Colonic mucosa (tissue), 4 donors: ENCODE measurements around the gene RNF115. TPM values are rescaled to one million over a fixed set of nuclear protein-coding genes. Genes with fewer than 3 reads are reported as not detected.

Experiments
- DNase-seq: peaks from one replicate; pipeline ENCODE4 v3.0.0-alpha.2; 2020
- H3K27ac ChIP-seq: fragments of 200-600 bp; one replicate; pipeline ENCODE4 v1.8.0; 2021
- H3K27me3 ChIP-seq: fragments of 200-600 bp; one replicate; pipeline ENCODE4 v1.8.0; 2021
- H3K36me3 ChIP-seq: fragments of 200-600 bp; one replicate; pipeline ENCODE4 v1.8.0; 2021
- H3K4me1 ChIP-seq: fragments of 200-600 bp; one replicate; pipeline ENCODE4 v1.8.0; 2021; ENCODE audit warnings: mild to moderate bottlenecking
- H3K4me3 ChIP-seq: fragments of 200-600 bp; one replicate; pipeline ENCODE4 v1.8.0; 2021
- H3K9ac ChIP-seq, 2 donors: one replicate each; pipeline ENCODE4 v1.7.0; 2013; ENCODE audit warnings: control low read depth in 2 of 2, low read depth in 2 of 2, low read length in 2 of 2
- H3K9me3 ChIP-seq: fragments of 200-600 bp; one replicate; pipeline ENCODE4 v1.8.0; 2021
- CTCF ChIP-seq: fragments of 200-600 bp; IDR thresholded peaks from one replicate; pipeline ENCODE4 v1.8.0; 2022; ENCODE audit warnings: antibody characterized with exemption, mild to moderate bottlenecking
- intact Hi-C: fragments of 100-400 bp; cut with DNase I; formaldehyde crosslinking; loops from one replicate; pipeline ENCODE4 v1.14.1; 2022
- total RNA-seq, 2 donors: library from RNA; stranded (reverse); fragmentation: NEBNext Ultra II Directional in 1 of 2; extraction: Animal tissue kit (Norgen Biotek cat#: 25700) in 1 of 2; gene quantifications; one replicate each; pipeline ENCODE4 v1.2.1, GENCODE V29; 2021
- donor health status: healthy.
- donor health status: DM: no; HTN: no; CAD: no.
- donor health status: DM: no; HTN: no; CAD: no.

Gene RNF115
- total RNA-seq, 2 donors from 2014 or later, result 6.4 to 6.9 TPM

GRCh38 chr1:145757420-145757819 lies 66.5 kb downstream of the RNF115 start:
- no peak for TF ChIP-seq CTCF
- DNase-seq, result no peak
- Histone ChIP-seq H3K36me3 (no peaks in the 10 kb centered on the region), H3K27me3 (no peaks in the 10 kb centered on the region), H3K27ac (no peak overlapping the region), H3K4me3 (no peak overlapping the region), H3K9me3 (no peaks in the 10 kb centered on the region), H3K9ac (no peak overlapping the region), H3K4me1 (no peaks in the 10 kb centered on the region)
- intact Hi-C loops, result no loop called here

GRCh38 chr1:145751491-145752037 lies 72.3 kb downstream of the RNF115 start:
- Histone ChIP-seq H3K9me3 (no peaks in the 10 kb centered on the region), H3K27ac (no peak overlapping the region), H3K36me3 (no peaks in the 10 kb centered on the region), H3K27me3 (no peaks in the 10 kb centered on the region), H3K4me3 (no peak overlapping the region), H3K9ac (no peak overlapping the region), H3K4me1 (no peaks in the 10 kb centered on the region)
- TF ChIP-seq CTCF, result no peak
- no peak for DNase-seq
- intact Hi-C loops, result no loop called here

- Histone ChIP-seq H3K9ac (no peak overlapping the region), H3K36me3 (no peaks in the 10 kb centered on the region), H3K4me1 (no peaks in the 10 kb centered on the region), H3K27ac (no peak overlapping the region), H3K9me3 (no peaks in the 10 kb centered on the region), H3K4me3 (no peak overlapping the region), H3K27me3 (no peaks in the 10 kb centered on the region)
- no peak for DNase-seq
- intact Hi-C loops, result no loop called here
- no peak for TF ChIP-seq CTCF
Measured at GRCh38 chr1:145750426-145750825, 73.5 kb downstream of the RNF115 start.

- TF ChIP-seq CTCF, result no peak
- intact Hi-C loops, result no loop called here
- Histone ChIP-seq H3K27ac (no peak overlapping the region), H3K9me3 (no peaks in the 10 kb centered on the region), H3K36me3 (no peaks in the 10 kb centered on the region), H3K9ac (no peak overlapping the region), H3K4me1 (no peaks in the 10 kb centered on the region), H3K4me3 (no peak overlapping the region), H3K27me3 (no peaks in the 10 kb centered on the region)
- DNase-seq, result no peak
Measured at GRCh38 chr1:145747398-145748247, 76.3 kb downstream of the RNF115 start.

- H3K9me3 ChIP-seq, result no peaks in the 10 kb centered on the region
- H3K4me3 ChIP-seq, result no peak overlapping the region
- H3K27ac ChIP-seq, result no peak overlapping the region
- intact Hi-C loops, result no loop called here
- no peaks in the 10 kb centered on the region for H3K4me1 ChIP-seq
- no peaks in the 10 kb centered on the region for H3K27me3 ChIP-seq
- no peak overlapping the region for H3K9ac ChIP-seq
- TF ChIP-seq CTCF, result no peak
- no peaks in the 10 kb centered on the region for H3K36me3 ChIP-seq
- DNase-seq, result no peak
Measured at GRCh38 chr1:145740269-145740668, 83.6 kb downstream of the RNF115 start.
